ENCODE data around the gene ZNF423.

ZNF423 gene

GRCh38 chr16:49545243-49545642 lies 310.7 kb downstream of the ZNF423 start:
- no peak for DNase-seq

DNA sequence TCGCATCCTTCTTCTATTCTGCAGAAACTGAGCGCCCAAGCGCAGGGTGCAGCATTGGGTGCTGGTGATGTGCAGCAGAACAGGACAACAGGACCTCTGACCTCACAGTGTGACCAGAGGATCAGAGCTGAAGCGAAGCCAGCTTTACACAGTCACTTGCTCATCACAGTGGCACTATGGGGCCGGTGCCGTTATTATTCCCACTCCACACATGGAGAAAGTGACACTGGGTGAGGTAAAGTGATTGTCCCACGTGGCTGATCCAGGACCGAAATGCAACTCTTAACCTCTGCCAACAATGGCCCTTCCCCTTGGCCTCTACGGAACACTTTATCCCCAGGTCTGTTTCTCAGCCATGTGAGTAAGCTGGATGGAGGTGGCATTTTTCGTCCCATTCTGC lies 311.1 kb downstream of the ZNF423 start:
- DNase-seq, result no peak

DNA sequence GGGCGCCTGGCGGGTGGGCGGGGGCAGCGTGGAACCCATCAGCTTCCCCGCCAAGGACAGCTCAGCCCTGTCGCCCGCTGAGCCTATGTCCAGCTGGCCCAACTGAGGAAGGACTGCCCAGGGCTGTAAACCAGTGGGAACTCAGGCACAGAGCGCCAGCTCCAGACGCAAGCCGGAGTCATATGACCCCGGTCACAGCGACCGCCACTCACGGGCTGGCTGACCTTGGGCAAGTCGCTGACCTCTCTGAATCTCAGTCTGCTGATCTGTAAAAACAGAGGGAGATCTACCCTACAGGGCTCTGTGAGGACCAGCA lies 312.3 kb downstream of the ZNF423 start:
- DNase-seq, result no peak

DNA sequence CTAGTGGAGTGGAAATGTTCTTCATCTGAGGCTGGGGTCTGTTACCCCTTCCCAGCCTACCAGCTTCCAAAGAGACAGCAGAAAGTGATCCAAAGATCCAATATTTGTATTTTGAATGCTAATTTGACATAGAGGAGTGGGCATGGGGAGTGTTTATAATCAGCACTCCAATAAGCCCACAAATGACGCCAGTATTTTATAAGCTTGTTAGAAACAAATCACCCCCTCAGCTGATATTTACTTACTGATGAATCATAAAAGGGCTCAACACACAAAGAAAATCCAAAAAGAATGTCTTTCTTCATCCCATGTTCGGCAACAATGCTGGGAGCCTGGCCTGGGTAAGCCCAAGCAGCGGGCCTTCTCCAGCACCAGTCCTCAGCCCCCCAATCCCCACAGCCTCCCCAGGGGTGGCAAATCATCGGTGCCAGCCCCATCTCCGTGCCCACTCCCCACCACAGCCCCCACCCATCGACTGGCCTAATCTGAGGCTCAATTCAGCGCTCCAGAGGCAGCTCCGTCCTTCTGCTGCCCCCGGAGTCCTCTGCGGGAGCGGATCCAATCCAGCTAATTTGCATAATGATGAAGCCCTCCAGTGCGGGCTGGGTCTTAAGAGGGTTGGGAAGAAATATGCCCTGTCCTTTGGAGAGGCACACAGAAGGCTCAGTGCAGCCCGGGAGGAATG lies 312.8 kb downstream of the ZNF423 start:
- DNase-seq, result no peak

DNA sequence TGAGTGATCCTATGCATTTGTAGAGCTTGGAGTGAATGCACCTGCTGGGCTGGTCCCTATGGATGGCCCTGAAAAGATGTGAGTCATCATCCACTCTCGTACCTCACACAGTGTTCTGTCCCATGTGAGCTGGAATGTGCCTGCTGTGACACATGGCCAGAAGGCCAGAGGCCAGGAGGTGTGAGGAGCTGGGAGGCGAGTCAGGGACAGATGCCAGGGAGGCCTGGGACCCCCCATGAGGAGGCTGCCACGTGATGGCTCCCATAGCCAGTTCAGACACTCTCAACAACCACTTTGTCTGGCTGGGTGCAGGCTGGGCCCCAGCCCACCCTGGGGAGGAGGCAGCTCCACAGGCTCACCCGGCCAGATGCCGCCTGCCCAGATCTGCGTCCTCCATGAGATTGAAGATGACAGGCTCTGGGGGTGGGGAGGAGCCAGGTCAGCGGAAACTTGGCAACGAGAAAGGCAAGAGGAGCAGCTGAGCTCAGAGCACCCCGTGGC lies 313.5 kb downstream of the ZNF423 start:
- DNase-seq, result no peak

DNA sequence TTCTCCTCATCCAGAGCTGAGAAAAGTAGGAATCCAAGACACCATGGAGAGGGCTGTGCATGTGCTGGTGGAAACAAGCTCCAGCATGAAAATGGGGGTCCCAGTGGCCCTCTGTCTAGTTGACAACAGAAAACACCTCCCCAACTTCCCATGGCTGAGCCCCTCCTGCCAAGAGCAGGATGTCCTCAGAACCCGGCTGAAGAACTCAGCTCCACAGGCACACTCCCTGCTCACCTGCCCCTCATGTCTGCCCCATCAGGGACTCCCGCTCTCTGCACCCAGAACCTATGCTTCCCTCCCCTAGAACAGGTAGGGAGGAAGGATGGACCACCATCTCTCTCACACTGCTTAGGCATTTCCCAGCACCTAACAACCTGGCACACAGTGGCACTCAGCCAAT lies 315.1 kb downstream of the ZNF423 start:
- DNase-seq, result no peak

DNA sequence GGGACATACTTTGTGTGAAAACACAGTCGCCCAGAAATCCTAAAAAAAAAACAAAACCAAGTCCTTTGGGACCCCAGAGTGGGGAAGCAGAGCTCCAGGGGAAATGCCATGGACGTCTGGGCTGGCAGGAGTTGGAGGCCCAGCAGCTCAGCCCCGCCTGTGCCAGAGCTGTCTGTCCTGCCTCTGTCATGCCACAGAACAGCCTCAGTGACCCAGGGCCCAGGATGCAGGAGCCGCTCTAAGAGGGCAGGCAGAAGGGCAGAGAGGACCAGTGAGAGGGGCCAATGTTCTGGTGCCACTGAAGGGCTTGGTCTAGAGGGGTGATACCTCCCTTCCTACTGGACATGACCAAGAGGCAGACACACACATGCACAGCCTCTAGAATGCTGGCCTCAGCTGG lies 316.2 kb downstream of the ZNF423 start:
- DNase-seq, result no peak

- no peak for DNase-seq
Measured at GRCh38 chr16:49537924-49538459, 317.9 kb downstream of the ZNF423 start.

- DNase-seq, result no peak
Measured at GRCh38 chr16:49534901-49535610, 320.9 kb downstream of the ZNF423 start.

DNA sequence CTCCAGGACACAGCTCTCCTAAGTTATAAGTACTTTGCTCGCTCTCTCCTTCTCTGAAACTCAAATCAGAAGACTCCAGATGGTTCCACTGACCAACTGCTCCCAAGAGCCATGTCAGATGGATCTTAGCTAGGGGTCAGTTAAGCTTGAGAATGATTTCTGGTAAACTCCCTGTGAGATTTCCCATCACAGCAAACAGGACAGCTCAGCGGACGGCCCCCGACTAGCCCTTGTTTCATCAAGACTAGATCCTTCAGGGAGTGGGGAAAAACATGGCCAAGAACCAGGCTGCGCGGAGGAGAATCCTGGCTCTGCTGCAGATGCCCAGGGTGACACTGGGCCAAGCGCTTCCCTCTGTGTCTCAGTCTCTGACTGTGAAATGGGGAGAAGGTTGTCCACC lies 322.5 kb downstream of the ZNF423 start:
- no peak for DNase-seq

DNA sequence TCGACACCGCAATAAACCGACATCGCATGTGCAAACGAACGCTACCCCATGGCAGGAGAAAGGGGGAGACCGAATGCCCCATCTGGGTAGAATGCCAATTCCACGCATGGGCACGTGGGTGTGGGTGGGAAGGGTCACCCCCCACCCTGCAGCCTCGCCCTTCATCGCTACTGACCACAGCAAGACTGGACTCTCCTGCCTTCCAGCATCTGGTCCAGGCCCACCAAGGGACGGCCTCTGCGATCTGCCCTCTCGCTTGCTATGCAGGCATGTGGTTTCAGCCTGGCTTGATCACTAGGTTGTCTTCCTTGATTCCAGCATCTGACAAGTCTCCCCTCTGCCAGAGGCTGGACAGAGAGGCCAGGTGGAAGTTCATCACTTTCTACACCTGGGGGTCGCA lies 323.0 kb downstream of the ZNF423 start:
- no peak for DNase-seq

DNA sequence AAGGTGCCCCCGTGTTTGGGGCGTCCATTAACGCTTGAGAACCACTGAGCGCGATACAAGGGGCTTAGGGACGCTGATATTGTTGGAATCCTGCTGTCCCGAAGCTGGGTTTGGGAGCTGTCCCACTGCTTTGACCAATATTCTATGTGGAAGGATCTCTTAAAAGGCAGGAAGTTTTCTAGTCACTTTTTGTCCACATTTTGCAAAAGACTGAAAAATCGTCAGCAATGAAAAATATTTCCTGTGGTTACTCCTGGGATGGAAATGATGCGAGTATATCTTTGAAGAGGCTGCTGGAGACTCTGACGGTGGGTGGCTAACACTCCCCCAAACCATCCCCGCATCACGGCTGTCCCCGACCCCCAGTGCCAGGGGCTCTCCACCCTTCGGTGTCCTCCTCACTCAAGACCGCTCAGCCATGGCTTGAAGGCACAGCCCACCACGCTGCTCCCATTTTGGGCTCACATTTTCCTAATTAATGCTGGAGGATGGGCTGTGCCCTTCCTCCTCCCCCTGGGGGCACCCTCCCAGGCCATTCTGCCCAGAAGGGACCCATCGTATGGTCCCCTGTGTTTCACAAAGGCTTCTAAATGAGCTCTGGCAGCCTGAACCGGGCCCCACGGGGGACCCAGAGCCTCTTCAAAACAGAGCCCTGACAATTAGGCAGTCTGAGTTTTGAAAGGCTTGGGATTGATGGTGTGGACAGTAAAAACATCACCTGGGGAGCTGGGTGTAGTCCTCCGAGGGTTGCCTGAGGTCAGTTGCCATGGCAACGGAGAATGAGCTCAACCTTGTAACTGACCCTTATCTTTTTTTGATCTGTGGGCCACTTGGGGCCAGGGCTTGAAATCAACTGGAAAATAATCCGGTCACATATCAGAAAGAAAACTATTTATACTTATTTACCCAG lies 323.7 kb downstream of the ZNF423 start:
- DNase-seq, result no peak

DNA sequence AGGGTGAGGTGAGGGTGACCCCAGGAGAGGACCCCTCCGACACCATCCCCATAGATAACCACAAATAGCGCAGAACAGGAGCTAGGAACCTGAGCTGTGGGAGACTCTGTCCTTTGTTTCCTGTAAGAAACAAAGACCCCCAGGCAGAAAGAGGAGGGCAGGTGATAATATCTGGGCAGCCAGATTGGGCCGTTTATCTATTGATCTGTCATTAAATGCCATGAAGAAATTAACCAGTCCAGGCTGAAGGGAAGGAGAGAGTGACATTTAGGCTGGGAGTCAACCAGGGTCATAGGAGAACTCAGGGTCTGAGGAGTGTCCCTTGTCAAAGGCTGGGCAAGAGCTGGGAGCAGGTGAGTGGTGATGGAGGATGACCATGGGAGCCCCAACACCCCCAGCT lies 324.5 kb downstream of the ZNF423 start:
- DNase-seq, result no peak

- no peak for DNase-seq
Measured at GRCh38 chr16:49530427-49530970, 325.4 kb downstream of the ZNF423 start.

DNA sequence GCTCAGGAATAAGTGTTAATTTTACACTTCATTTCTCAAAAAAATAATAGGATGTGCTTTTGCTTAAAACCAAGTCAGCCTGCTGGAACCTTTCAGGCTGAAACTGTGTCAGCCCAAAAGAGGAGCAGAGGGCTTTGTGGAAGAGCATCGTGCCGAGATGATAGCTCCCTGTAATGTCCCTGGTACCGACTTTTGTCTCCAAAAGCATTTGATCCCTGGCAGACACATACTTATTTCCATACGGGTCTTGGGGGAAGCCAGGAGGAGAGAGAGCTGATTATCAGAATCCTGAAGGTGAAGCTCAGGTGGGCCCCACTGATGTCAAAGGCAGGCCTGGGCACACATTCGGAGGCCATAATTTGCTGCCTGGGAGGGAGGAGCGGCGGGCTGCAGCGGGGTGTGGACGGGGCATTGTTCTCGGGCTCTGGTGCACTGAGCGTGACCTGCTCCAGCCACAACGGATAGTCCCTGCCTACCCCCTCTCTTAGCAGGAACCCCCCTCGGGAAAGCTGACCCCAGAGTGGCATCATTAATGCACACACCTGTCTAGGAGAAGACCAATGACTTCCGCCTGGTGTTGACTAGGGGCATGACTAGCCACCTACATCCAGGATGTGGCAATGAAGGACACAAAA lies 326.4 kb downstream of the ZNF423 start:
- no peak for DNase-seq

DNA sequence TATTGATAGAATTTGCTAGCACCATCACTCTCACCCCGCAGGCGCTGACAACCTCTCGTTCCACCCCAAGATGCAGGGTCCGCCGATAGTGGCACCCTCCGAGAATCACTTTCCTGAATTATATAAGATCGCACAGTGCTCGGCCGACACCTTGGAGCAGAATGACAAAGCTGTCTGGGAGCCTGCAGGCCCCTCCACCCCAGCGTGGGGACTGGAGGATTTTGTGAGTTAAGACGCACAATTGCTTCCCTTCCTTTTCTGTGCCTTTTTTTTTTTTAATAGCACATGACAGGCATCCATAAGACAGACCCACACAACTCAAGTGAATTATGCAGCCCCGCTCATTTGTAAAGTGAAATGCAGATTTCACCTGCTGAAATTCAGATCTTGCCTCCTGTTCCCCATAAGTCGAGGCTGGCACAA lies 327.0 kb downstream of the ZNF423 start:
- DNase-seq, result no peak

DNA sequence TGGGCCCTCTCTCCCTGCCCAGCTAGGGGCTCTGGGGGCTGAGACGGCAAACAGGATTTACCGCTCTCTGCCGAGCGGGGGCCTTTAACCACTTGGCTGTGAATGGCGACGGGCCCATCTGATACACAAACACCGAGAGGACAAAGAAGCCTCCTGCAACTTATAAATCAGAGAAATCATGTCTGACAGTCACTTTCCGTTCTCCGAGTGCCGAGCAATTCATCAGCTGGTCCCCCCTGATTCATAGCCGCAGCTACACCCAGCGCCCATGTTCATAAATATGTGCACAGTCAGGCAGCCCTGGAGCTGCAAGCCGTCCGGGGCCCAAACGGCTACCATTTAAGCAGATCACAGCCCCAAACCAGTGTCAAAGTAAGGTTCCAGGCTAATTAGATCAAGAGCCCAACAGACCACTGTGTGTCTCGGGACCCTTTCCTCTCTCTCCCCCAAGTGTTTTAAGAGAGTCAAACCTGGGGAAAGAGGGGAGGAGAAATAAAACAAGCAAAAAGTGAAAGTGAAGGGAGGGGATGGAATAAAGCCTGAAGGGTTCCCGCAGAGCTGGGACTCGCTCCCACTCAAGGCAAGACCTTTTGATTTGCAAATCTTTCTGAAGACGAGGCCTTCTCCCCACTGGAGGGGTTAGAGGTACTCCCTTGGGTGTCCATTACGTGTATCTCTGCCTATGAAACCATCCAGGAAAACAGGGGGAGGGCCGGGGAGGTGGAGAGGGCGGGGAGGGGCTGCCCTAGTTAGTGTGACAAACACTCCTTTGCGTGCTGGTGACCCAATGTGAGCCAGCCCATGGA lies 327.6 kb downstream of the ZNF423 start:
- DNase-seq, result no peak

DNA sequence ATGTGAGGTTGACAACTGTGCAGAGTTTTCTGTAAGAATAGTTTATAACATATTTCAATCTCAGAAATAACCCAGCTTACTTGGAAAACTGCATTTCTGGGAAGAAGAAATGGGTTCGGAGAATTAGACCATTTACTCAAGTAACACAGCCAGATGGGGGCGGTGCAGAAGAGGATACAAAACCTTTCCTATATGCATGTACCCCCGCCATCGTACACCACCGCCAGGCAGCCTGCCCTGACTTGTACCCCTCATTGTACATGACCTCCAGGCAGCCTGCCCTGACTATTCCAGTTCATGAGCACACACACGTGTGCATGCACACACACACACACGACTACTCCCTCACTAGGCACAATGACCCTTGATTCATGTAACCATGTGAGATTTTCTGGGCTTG lies 328.3 kb downstream of the ZNF423 start:
- no peak for DNase-seq

DNA sequence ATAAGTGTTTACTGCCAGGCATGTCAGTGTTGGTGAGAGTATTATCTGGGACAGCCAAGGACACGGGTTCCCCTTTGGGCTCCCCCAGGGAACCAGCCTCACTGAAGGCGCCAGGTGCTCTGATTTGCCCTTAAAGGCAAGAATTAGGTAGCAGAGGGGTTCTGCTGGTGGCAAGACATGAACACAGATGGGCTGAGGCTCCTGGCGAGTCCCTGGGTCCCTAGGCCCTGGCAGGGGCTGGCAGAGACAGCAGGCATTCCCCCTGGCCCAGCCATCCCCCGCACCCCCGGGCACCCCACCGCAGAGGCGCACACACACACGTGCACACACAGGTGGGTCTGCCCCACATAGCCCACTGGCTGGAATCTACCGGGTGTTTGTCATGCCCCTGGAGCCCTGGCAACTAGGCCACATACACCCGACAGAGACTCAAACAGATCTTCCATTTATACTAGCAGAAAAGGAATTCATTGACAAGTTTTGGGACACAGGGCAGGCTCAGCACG lies 329.0 kb downstream of the ZNF423 start:
- no peak for DNase-seq

GRCh38 chr16:49524947-49525315 lies 331.0 kb downstream of the ZNF423 start:
- DNase-seq, result no peak

- DNase-seq, result no peak
Measured at GRCh38 chr16:49524216-49524946, 331.5 kb downstream of the ZNF423 start.
